NCI-H446 (cell line): Measurements from ENCODE around the gene LRRC59.

Experiments used
- DNase-seq, 2 experiments: peaks; one replicate each; lab custom pipeline; 2025; lab: John Stamatoyannopoulos, UW

LRRC59 gene

DNA sequence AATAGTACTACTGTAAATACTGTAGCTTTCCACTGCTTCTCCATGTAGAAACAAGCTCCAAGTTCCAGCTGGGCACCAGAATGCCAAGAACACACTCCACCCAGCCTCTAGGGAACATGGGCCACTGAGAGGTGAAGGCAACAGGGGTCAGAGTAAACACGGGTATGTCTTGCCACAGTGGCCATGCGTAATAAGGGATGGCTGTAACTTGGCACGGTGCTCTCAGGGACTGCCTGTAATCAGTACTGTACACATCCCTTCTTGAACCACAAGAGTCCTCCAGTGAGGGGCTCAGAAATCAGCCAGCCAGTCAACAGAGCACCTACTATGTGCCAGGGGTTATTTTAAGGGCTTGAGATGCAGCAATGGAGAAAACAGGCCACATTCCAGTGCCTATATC, 10.8 kb downstream of the LRRC59 start:
- no peak for DNase-seq

DNA sequence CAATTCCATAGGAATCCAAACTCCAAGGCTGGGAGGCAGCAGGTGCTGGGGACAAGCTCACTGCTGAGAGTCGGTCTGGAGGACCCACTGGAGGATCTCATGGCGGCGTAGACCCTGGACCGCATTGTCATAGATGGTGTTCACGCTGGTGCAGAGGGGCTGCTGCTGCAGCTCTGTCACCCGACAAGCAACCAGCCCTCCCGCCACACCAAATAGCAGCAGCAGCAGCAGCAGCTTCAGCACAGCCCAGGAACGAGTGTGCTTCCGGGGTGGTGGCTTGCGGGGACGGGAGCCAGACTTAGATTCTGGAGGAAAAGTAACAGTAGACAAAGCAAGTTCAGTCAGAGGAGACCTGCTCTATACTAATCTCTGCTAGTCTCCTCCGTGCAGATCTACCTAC, 14.4 kb downstream of the LRRC59 start:
- DNase-seq = no peak

DNA sequence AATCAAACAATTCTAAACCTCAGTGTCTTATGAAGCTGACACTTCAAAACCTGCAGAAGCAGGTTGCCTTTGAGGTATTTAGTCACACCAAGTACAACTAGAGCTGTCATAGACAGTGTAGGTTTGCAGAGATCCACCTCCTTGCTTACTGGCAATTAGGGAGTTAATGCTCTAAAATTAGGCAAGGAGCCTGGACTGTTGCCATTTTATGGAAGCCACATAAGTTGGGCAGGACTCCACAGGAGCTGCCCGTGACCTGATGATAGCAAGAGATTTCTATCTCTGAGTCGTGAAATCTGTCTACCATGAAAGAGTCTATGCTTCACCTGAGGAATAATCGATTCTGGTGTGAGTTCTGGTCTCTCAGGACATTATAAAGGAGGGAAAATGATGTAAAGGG, 15.4 kb downstream of the LRRC59 start:
- DNase-seq = no peak

DNA sequence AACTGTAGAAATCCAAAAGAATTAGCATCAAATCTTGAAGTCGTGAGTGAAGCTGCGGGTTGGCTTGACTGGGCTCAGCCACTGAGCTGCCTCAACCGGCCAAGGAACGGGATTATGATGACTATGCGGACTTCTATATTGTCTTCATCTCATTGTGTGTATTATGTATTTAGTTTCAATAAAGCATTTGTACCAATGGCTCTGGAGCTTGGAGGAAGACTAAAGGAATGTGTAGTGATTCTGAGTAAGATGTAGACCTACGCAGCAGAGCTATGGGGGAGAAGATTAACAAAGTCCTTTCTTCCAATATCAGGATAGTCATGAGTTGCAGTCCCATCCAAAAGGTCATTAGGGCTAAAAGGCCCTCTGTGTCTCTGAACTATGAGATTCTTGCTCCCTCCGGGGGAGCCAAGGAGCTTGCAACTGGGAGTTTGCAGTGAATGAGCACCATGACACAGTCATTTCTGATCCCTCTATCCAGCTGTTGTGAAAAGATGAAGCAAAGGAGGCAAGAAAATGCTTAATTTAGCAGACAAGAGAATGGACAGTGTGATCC, 16.0 kb downstream of the LRRC59 start:
- DNase-seq = no peak

DNA sequence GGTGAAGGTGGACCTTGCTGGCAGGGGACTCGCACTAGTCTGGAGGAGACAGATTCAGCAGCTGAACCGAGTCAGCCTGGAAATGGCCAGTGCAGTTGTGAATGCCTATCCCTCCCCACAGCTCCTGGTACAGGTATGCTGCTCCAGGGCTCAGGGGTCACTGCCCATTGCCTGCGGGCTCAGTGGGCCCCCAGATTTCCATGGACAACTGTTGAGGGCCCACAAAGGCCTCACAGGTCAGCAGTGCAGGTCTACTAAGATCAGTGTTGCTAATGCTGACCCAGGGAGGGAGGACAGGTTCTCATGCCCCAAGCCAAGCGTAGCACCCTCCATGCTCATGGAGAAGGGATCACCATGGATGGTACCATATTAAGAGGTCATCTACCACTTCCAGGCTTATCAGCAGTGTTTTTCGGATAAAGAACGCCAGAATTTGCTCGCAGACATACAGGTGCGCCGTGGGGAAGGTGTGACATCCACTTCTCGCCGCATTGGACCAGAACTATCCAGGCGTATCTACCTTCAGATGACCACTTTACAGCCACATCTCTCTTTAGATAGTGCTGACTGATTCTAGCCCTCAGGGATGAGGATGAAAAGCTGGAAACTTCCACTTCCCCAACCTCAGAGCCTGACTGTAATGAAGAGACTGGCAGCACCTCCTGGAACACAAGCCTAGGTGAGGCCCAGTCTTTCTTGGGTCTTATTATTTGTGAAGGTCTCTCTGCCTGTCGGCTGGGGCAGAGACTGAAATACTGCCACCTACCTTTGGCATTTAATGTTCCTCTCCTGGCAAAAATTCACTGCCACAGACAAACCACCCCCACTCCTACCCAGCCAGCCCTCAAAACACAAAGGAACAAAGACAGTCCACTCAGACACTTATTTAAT, 16.7 kb downstream of the LRRC59 start:
- DNase-seq = no peak

DNA sequence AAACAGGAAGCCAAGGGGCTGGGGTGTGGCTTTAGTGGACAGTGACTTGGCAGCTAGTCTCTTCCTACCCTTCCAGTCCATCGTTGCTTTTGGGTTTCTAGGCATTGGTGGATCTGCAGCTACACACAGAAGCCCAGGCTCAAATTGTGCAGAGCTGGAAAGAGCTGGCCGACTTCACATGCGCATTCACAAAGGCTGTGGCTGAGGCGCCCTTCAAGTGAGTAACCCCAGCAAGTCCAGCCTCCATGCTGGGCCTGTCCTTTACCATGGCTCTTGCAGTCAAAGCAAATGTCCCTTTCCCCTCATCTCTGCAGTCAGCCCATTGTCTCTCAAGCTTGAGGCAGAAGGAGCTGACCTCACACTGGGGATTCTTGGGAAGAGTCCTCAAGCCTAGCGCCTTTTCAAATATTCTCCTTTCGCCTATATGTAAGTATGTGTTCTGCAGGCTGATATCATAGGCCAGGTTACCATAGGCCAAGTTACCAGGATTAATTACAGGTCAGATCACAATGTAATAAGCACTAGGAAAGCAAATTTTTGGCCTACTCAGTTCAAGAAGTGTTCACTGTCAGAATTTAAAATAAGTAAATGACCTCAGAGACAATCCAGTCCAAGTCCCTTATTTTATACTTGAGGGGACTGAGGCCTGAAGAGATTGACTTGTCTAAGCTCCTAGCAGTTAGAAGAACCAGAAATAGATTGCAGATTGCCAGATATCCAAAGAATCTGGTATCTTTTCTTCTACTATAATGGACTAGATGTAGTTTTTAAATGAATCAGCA, 17.8 kb downstream of the LRRC59 start:
- DNase-seq = no peak

DNA sequence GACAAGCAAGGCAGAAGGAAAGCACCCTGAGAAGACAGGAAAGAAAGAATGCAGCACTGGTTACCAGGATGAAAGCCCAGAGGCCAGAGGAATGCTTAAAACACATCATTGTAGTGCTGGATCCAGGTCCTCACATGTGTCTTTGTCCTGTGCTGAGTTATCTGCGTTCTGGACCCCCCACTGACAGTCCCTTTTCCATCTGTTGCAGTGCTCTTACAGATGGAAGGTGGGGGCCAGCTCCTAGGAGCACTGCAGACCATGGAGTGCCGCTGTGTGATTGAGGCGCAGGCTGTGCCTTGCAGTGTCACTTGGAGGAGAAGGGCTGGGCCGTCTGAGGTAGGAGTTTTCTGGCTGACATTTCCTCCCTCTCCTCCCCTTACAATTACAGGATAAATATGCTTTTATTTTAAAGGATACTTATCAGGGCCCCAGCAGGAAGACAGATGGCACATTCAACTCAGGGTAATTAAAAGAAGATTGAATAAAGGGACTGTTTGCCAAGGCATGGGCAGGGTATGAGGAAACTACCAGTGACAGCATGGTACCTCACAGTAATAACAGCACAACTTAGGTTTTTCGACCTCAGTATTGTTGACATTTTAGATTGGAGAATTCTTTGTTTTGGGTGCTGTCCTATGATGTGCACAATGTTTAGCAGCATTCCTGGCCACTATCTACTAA, 21.3 kb downstream of the LRRC59 start:
- peak in 1 of 2 experiments; percentile 32 for DNase-seq

DNA sequence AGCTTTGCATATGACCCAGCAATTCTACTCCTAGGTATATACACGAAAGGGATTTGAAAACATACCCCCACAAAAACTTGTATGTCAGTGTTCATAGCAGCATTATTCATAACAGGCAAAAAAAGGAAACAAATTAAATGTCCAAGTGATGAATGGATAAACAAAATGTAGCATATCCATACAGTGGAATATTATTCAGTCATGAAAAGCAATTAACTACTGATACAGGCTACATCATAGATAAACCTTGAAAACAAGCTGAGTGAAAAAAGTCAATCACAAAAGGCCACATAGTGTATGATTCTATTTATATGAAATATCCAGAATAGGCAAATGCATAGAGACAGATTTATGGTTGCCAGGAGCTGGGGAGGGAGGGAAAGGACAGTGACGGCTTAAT, 23.6 kb downstream of the LRRC59 start:
- no peak for DNase-seq

DNA sequence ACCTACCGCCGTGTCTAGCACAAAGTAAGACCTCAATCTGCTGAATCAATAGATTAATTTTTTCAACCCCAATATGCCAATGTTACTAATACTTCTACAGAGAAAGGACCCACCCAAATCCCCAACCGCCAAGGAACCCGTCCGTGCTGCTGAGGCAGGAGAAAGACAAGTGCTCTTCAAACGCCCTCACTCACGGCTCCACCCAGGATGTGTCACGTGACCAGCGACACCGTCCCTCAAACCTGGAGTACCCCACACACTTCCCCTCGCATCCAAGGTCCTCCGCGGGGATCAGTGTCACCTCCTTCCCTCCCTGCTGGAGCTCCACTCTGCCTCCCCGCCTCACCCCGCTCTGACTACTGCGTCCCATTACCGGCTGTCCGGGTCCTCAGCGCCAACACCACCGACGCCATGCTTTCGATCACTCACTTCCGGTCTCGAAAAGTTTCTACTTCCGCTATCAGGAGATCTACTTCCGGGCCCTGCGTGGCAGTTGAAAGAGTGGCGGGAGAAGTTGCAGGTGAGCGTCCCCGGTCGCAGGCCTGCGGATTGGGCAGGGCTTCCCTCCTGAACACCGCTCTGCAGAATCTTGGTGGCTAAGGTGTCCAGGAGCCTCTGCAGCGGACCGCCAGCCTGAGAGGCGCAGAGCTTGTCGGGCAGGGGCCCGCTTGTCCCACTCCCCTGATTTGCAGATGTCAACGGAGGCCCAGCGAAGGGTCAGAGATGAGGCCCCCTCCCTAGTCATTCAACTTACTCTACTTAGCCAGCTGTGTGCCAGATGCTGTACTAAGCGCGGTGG, 24.4 kb downstream of the LRRC59 start, which contains the start of the genes EME1 and MRPL27:
EME1 (plus strand) TSS at position 472 of the 799 bp plus-strand sequence. CDS start 1,980 bp downstream, outside the sequence.
MRPL27 (minus strand) TSS at position 427 of the 799 bp plus-strand sequence; CDS start at position 413, 14 bp downstream.
- DNase-seq = peak; percentile 45 to 90

DNA sequence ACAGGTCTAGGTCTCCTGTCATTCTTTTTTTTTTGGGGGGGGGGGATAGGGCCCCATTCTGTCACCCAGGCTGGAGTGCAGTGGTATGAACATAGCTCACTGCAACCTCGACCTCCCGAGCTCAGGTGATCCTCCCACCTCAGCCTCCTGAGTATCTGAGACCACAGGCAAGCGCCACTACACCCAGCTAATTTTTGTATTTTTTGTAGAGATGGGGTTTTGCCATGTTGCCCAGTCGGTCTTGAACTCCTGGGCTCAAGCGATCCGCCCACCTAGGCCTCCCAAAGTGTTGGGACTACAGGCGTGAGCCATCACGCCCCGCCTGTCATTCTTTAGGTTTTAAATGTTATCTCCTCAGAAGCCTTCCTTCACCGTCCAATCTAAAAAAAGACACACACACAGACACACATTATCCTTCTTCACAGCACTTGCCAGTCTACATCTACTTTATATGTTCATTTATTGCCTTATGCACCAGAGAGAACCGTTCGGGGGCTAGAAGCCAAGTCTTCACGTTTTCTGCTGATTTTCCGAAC, 25.0 kb downstream of the LRRC59 start:
- no peak for DNase-seq

DNA sequence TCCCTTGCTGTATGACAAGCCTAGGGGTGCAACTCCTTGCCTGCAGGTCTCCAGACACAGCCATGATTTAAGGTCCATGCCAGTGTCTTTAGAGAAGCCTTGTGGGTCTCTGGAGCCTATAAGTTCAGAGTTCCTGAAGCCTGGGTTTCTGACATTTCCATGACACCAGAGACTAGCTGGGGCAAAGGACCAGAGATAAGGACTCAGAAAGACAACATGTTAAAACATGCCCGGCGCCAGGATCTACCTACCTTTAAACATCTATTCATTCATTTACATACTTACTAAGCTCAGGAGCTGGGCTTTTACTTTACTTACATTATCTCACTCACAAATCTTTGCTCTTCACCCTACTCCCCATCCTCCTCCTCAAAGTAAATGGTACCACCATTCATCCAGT, 25.8 kb downstream of the LRRC59 start:
- DNase-seq = no peak

DNA sequence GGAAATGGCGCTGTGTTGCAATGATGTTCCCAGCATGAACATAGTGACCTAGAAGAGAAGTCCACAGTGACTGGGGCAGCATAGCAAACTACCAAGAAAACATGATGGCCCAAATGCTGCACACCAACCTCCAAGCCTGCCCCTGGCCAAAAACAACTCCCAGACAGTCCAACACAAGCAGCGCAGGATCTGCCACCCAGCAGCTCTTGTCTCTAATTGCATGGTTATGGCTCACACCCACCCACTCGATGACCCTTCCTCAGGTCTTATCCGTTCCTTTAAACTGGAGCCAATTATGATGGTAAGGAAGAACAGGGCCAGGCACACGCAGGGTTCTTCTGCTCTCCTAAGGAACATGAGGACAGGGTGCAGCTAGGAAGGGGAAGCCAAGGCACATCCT, 27.3 kb downstream of the LRRC59 start:
- no peak for DNase-seq

DNA sequence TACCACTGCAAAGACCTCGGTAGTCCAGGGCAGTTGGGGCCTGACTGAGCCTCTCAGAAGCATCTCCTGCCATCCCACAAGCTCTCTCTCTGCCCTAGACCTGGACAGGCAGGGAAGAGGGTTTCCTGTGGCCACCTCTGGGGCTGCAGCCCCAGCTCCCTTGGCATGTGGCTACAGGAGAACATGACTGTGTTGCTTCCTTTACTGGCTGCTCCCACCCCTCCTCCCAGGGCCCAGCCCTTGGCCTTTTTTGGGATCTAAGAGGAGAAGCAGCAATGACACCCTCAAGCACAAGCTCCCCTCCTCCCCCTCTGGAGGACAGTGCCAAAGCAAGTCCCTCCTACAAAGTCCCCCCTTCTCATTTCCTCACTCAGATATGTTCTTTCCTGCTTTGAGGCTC, 29.9 kb downstream of the LRRC59 start:
- no peak for DNase-seq

DNA sequence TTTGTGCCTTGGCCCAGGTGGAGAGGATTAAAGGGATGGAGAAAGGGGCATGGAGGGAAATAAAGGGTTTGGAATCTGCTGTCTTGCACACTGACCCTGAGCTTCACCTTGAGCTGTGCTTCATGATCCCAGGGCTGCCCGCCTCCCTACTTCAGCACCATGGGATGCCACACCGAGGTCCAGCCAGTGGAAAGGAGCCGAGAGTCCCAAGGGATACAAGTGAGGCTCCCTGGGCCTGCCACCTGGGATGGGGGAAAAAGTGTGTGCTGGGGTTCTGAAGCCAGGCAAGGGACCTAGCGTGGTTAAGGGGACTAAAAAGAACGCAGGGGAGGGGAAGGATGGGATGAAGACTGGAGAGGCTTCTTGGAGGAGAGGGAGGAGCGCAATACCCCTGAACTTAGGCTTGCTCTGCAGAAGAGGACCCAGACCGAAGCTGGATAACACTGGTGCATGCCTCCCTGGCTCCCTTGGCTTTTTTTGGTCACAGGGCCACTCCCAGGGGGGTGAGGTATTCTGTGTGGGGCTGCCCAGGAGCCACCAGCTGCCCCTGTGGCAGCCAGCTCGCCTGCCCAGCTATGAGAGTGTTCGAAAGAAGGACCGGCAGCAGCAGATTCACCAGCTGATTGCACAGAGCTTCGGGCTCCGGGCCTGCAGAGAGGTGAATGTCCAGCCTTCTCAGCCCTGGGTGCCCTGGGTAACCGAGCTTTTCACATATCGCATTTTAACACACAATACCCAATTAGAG, 31.5 kb downstream of the LRRC59 start:
- DNase-seq = no peak

DNA sequence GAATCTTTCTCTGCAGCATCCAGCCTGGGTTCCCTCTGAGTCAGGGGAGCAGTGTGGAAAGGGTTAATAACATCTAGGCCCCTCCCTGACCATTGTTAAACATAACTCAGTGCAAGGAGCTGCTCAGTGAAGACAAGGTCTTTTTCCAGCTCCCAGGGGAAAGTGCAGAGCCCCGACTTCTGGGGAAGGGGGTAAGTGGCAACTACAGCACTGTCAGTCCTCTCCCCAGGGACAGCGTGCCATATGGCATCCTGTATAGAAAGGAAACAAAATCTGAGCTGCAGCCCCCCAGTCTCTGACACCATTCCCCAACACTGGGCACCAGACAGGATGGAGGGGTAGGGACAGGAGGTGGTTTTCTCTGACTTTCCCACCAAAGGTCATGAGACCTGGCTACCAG, 32.2 kb downstream of the LRRC59 start:
- no peak for DNase-seq

DNA sequence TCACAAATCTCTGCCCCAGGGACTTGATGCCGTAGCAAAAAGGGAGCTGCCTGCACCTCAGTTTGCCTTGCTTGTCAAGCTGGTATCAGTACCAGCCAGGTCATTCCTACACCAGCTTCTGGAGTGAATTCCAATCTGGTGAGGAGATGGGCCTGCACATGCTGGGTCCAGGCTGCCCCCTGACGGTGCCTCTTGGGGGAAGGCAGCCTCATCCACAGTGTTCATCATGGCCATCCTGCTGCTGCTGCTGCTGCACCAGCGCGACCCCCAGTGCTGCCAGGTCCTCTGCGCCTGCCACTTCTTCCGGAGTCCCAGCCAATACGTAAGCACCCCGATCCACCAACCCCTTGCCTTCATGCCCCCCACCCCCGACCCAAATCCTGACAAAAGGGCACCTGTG, 32.6 kb downstream of the LRRC59 start:
- DNase-seq = no peak

DNA sequence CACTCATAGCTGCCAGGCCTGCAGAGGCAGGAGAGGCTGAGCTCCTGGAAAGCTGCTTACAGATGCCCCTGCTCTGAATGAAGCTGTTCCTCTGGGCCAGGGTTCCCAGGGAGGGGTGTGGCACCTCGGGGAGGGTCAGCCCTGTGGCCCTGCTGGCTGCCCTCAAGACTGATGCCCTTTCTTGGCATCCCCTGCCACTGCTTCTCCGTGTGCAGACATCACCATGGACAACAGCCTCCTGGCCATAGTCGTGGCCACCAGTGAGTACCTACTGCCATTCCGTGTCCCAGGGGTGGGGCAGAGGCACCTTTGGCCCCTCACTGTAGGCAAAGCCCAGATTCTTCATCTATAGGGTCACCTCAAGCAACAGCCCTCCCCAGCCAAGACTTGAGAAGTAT, 33.3 kb downstream of the LRRC59 start:
- DNase-seq = no peak

DNA sequence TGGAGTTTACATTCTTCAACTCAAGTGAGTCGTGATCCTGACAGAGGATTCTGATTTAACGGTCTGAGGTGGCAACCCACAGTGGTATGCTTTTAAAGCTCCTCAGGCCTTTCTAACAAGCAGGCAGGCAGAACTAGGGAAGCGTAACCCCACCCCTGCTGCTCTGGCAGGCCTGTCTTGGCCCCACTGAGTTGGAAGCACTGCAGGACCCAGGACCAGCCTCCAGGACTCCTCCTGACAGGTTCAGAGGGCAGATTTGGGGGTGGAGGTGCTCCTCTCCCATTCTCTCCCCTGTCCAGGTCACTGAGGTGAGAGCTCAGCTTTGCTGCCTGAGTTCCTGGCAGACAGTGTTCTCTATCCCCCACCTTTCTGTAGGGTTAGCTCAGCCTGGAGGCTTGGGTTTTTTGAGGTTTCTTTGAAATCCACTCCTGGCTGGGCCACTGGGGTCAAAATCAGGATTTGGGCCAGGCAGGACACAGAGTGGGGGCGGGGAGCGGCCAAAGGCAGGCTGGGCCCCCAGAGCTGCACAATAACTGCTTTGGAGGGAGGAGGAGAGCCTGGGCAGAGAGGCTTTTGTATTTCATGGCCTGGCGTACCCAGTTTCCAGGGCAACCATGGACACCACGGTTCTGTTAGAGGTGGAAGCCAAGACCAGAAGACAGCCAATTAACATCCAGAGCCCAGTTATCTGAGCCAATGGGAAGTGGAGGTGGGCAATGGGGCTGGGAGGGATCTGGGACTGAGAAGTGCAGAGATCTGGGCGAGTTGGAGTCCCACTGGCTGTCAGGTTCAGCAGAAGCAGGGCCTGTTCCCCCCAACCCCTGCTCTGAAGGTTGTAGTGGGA, 33.9 kb downstream of the LRRC59 start:
- peak; percentile 19 to 60 for DNase-seq

DNA sequence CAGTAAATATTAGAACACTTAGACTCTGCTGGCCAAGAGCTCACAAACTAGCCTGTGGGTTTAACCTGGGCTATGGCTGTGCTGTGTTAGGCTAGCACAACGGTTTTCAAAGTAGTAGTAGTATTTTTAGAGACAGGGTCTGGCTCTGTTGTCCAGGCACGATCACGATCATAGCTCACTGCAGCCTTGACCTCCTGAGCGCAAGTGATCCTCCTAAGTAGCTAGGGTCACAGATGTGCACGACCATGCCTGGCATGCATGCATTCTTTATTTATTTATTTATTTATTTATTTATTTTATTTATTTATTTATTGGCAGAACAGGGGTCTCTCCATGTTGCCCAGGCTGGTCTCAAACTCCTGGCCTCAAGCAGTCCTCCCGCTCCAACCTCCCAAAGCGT, 34.7 kb downstream of the LRRC59 start:
- no peak for DNase-seq
